GM18867 (cell line): ENCODE data around the gene PP2D1.
"Not testable (repeated sequence)": the region's sequence is repeated elsewhere in the genome, so short reads cannot be mapped to it uniquely, and the experiment has no call there.

ENCODE experiments used
- ATAC-seq: cut with Tn5 transposase; IDR thresholded peaks from one replicate; pipeline ENCODE4 v1.9.1; 2021; ENCODE audit warnings: mild to moderate bottlenecking, moderate library complexity; ENCODE audit not compliant: unreplicated experiment

Gene PP2D1

GRCh38 chr3:20040548-20041196, 28.6 kb upstream of the PP2D1 start:
- ATAC-seq, result peak; percentile 38

- peak; percentile 68 for ATAC-seq
Measured at GRCh38 chr3:20039765-20040547, 27.9 kb upstream of the PP2D1 start, which contains the start of gene KAT2B. Gene KAT2B (plus strand): TSS chr3:20040446. CDS start chr3:20040478, 32 bp downstream.

- no peak for ATAC-seq
Measured at GRCh38 chr3:20039466-20039764, 27.4 kb upstream of the PP2D1 start.

GRCh38 chr3:20038699-20039465, 26.8 kb upstream of the PP2D1 start:
- ATAC-seq, result no peak

GRCh38 chr3:20037255-20037996, 25.4 kb upstream of the PP2D1 start:
- ATAC-seq, result no peak

GRCh38 chr3:20035019-20035418, 23.0 kb upstream of the PP2D1 start:
- ATAC-seq, result no peak

GRCh38 chr3:20031939-20032338, 19.9 kb upstream of the PP2D1 start:
- ATAC-seq, result not testable (repeated sequence)

- no peak for ATAC-seq
Measured at GRCh38 chr3:20028905-20029331, 16.9 kb upstream of the PP2D1 start.

GRCh38 chr3:20027136-20027535, 15.1 kb upstream of the PP2D1 start:
- ATAC-seq, result no peak

- ATAC-seq, result no peak
Measured at GRCh38 chr3:20023623-20024405, 11.8 kb upstream of the PP2D1 start.

GRCh38 chr3:20022954-20023622, 11.0 kb upstream of the PP2D1 start:
- no peak for ATAC-seq

GRCh38 chr3:20016076-20016475, 4.0 kb upstream of the PP2D1 start:
- ATAC-seq, result not testable (repeated sequence)

GRCh38 chr3:20015525-20015924, 3.5 kb upstream of the PP2D1 start:
- ATAC-seq, result no peak

GRCh38 chr3:20013396-20013795, 1.3 kb upstream of the PP2D1 start:
- no peak for ATAC-seq

GRCh38 chr3:20008646-20009045, 3.4 kb downstream of the PP2D1 start:
- no peak for ATAC-seq

- ATAC-seq, result no peak
Measured at GRCh38 chr3:20007960-20008359, 4.1 kb downstream of the PP2D1 start.

- ATAC-seq, result no peak
Measured at GRCh38 chr3:20001932-20002331, 10.1 kb downstream of the PP2D1 start.

GRCh38 chr3:19997502-19997901, 14.6 kb downstream of the PP2D1 start:
- no peak for ATAC-seq

- ATAC-seq, result no peak
Measured at GRCh38 chr3:19994796-19995195, 17.3 kb downstream of the PP2D1 start.

- ATAC-seq, result not testable (repeated sequence)
Measured at GRCh38 chr3:19988904-19989303, 23.2 kb downstream of the PP2D1 start.
